Stomach (tissue), 9 donors: Measurements from ENCODE around the gene GPC6. TPM values are rescaled to one million over a fixed set of nuclear protein-coding genes. Genes with fewer than 3 reads are reported as not detected.

Experiments used
- DNase-seq, 2 donors: peaks; one replicate each; pipeline versions ENCODE4 v3.0.0 to v3.0.0-alpha.2; 2013 to 2019
- H3K27ac ChIP-seq, 5 donors: fragments of 200-600 bp in 4 of 5; sonication (generic) in 4 of 5; one replicate each; pipeline ENCODE4 v1.5.1; 2013 to 2019; ENCODE audit warnings: mild to moderate bottlenecking in 1 of 5, moderate library complexity in 1 of 5
- H3K27me3 ChIP-seq, 3 donors: fragments of 200-600 bp; sonication (generic); one replicate each; pipeline ENCODE4 v1.5.1; 2017 to 2019; ENCODE audit warnings: mixed run types in 1 of 3
- H3K36me3 ChIP-seq, 4 donors: fragments of 200-600 bp; sonication (generic); 1 replicate in 3 of 4; 2 replicates in 1 of 4; pipeline ENCODE4 v1.5.1; 2016 to 2019
- H3K4me1 ChIP-seq, 4 donors: fragments of 200-600 bp; sonication (generic); one replicate each; pipeline ENCODE4 v1.5.1; 2016 to 2019
- H3K4me3 ChIP-seq, 4 donors: fragments of 200-600 bp; sonication (generic) in 3 of 4; one replicate each; pipeline ENCODE4 v1.5.1; 2016 to 2019; ENCODE audit warnings: mild to moderate bottlenecking in 1 of 4
- H3K9me3 ChIP-seq, 4 donors: fragments of 200-600 bp; sonication (generic); one replicate each; pipeline ENCODE4 v1.5.1; 2016 to 2019
- CTCF ChIP-seq, 7 experiments: fragments of 450-650 bp in 4 of 7; fragments of 200-600 bp in 3 of 7; sonication (generic) in 3 of 7; IDR thresholded peaks; one replicate each; pipeline ENCODE4 v1.5.1; 2016 to 2019; ENCODE audit warnings: antibody characterized with exemption in 7 of 7, control low read depth in 2 of 7, mild to moderate bottlenecking in 1 of 7
- EP300 ChIP-seq: sonication (generic); formaldehyde crosslinking; IDR thresholded peaks from one replicate; pipeline ENCODE4 v1.6.1; 2017; ENCODE audit warnings: antibody characterized with exemption
- POLR2A ChIP-seq, 4 donors: fragments of 450-650 bp; IDR thresholded peaks; one replicate each; pipeline ENCODE4 v1.6.1; 2016; ENCODE audit warnings: antibody characterized with exemption in 4 of 4, control low read depth in 2 of 4, mild to moderate bottlenecking in 1 of 4, moderate library complexity in 1 of 4
- POLR2AphosphoS5 ChIP-seq, 3 donors: sonication (generic); formaldehyde crosslinking; IDR thresholded peaks; one replicate each; pipeline ENCODE4 v1.6.1; 2016; ENCODE audit warnings: antibody characterized with exemption in 3 of 3
- WGBS, 5 donors: extraction: QIAGEN DNeasy Blood & Tissue Kit in 3 of 5; methylation state at CpG; one replicate each; pipeline versions ENCODE4 v1.1.5 to v1.1.7; 2013 to 2018; 5-methylcytosine and 5-hydroxymethylcytosine counted together
- intact Hi-C: fragments of 100-400 bp; cut with DNase I; formaldehyde crosslinking; loops from one replicate; pipeline ENCODE4 v1.15.1; 2023; ENCODE audit warnings: low total_unique reads
- polyA plus RNA-seq, 3 donors: library from polyadenylated mRNA; stranded (reverse); fragments of 200-250 nt; gene quantifications; one replicate each; pipeline ENCODE4 v1.2.3, GENCODE V29; 2013
- total RNA-seq, 5 donors: library from RNA; depleted of rRNA; stranded (reverse); fragments of >200 nt; gene quantifications; one replicate each; pipeline versions ENCODE4 v1.1.0 to v1.2.3, GENCODE V29; 2014 to 2016
- donor health status: healthy with polysubstance abuse.
- donor health status: Bipolar disorder and iron deficiency.
- donor health status: healthy.

GPC6 gene
- total and polyA plus RNA-seq, 8 donors = 0.70 to 52.7 (median 5.6) TPM

- no peak for DNase-seq
- H3K4me3 ChIP-seq = no peak overlapping the region
- TF ChIP-seq EP300 = no peak
- no peak for TF ChIP-seq POLR2AphosphoS5 (IDR thresholded peaks at IDR 0.05)
- no peak for TF ChIP-seq POLR2A (IDR thresholded peaks at IDR 0.05)
- no peak for TF ChIP-seq CTCF (IDR thresholded peaks at IDR 0.05)
- intact Hi-C loops = no loop called here
- no peak overlapping the region for H3K27ac ChIP-seq
- 49 to 62% (median 50%) methylated on average over 2 of the region's 2 CpGs for WGBS, 5 donors
- no peaks in the 10 kb centered on the region for H3K4me1 ChIP-seq
- no peaks in the 10 kb centered on the region for H3K36me3 ChIP-seq
- H3K9me3 ChIP-seq = no peaks in the 10 kb centered on the region
- H3K27me3 ChIP-seq = no peaks in the 10 kb centered on the region
Observed at GRCh38 chr13:93577105-93577504, 350.5 kb downstream of the GPC6 start.

GRCh38 chr13:93589788-93590187, 363.2 kb downstream of the GPC6 start:
- H3K4me1 ChIP-seq = no peaks in the 10 kb centered on the region
- DNase-seq = peak in 1 of 2 donors; percentile 2
- peaks cover 0 to 6% (median 0%) of the 10 kb centered on the region in 4 donors for H3K9me3 ChIP-seq
- no peak overlapping the region for H3K4me3 ChIP-seq
- no peaks in the 10 kb centered on the region for H3K36me3 ChIP-seq
- no peaks in the 10 kb centered on the region for H3K27me3 ChIP-seq
- H3K27ac ChIP-seq = no peak overlapping the region
- TF ChIP-seq CTCF (IDR thresholded peaks at IDR 0.05) = no peak
- TF ChIP-seq POLR2A (IDR thresholded peaks at IDR 0.05) = no peak
- TF ChIP-seq EP300 = no peak
- no peak for TF ChIP-seq POLR2AphosphoS5 (IDR thresholded peaks at IDR 0.05)
- intact Hi-C loops = no loop called here

GRCh38 chr13:93603043-93603442, 376.4 kb downstream of the GPC6 start:
- TF ChIP-seq CTCF (IDR thresholded peaks at IDR 0.05) (no peak), POLR2AphosphoS5 (IDR thresholded peaks at IDR 0.05) (no peak), EP300 (no peak), POLR2A (IDR thresholded peaks at IDR 0.05) (no peak)
- Histone ChIP-seq H3K9me3 (no peaks in the 10 kb centered on the region), H3K27me3 (no peaks in the 10 kb centered on the region), H3K36me3 (no peaks in the 10 kb centered on the region), H3K4me3 (no peak overlapping the region), H3K27ac (no peak overlapping the region), H3K4me1 (no peaks in the 10 kb centered on the region)
- 72 to 82% (median 73%) methylated on average over 2 of the region's 2 CpGs for WGBS, 5 donors
- DNase-seq = peak in 1 of 2 donors; percentile 3
- intact Hi-C loops = no loop called here

- WGBS, 5 donors = 65 to 86% (median 69%) methylated on average over 1 of the region's 1 CpG
- TF ChIP-seq EP300 = no peak
- TF ChIP-seq CTCF (IDR thresholded peaks at IDR 0.05) = no peak
- TF ChIP-seq POLR2AphosphoS5 (IDR thresholded peaks at IDR 0.05) = no peak
- TF ChIP-seq POLR2A (IDR thresholded peaks at IDR 0.05) = no peak
- Histone ChIP-seq H3K27ac (no peak overlapping the region), H3K9me3 (peaks cover 0 to 3% (median 0%) of the 10 kb centered on the region in 4 donors), H3K4me3 (no peak overlapping the region), H3K27me3 (no peaks in the 10 kb centered on the region), H3K36me3 (no peaks in the 10 kb centered on the region), H3K4me1 (no peaks in the 10 kb centered on the region)
- intact Hi-C loops = no loop called here
- no peak for DNase-seq
Observed at GRCh38 chr13:93614776-93615175, 388.2 kb downstream of the GPC6 start.
